PC-3 (cell line): ENCODE measurements around the gene GPATCH3. TPM values are rescaled to one million over a fixed set of nuclear protein-coding genes. Genes with fewer than 3 reads are reported as not detected.

ENCODE experiments used
- ATAC-seq: fragments of 200-7000 bp; cut with Tn5 transposase; 2 replicates; pipeline ENCODE4 v1.9.1; 2020; ENCODE audit warnings: mild to moderate bottlenecking, moderate library complexity
- BruUV-seq: library from RNA; stranded (reverse); fragments of 400-500 nt; replicated peaks from 2 replicates; lab custom pipeline; 2021; lab: Mats Ljungman, UMichigan
- CTCF ChIA-PET: fragments of 300-600 bp; sonication (Branson Sonifier 250); formaldehyde crosslinking; loops from one replicate; lab custom pipeline; 2022; ENCODE audit warnings: antibody characterized with exemption; lab: Charles Lee
- POLR2A ChIA-PET: fragments of 300-600 bp; sonication (Branson Sonifier 250); formaldehyde crosslinking; loops from one replicate; lab custom pipeline; 2022; ENCODE audit warnings: antibody characterized with exemption; ENCODE audit not compliant: unreplicated experiment; lab: Charles Lee
- DNase-seq: peaks from one replicate; pipeline ENCODE4 v3.0.0-alpha.2; 2015
- H2AFZ ChIP-seq: fragments of 300-600 bp; sonication (generic); 2 replicates; pipeline ENCODE4 v1.6.0; 2016; ENCODE audit warnings: antibody characterized with exemption, low read length
- H3F3A ChIP-seq: fragments of 300-600 bp; sonication (generic); one replicate; pipeline ENCODE4 v1.6.0; 2017; ENCODE audit warnings: antibody characterized with exemption, low read length, control low read depth, mild to moderate bottlenecking; ENCODE audit not compliant: unreplicated experiment
- H3K27ac ChIP-seq: fragments of 300-600 bp; sonication (generic); 2 replicates; pipeline ENCODE4 v1.5.1; 2016; ENCODE audit warnings: mild to moderate bottlenecking, low read length
- H3K27me3 ChIP-seq: fragments of 300-600 bp; sonication (generic); 2 replicates; pipeline ENCODE4 v1.6.1; 2016; ENCODE audit warnings: low read length, mixed read lengths
- H3K36me3 ChIP-seq: fragments of 300-600 bp; sonication (generic); 2 replicates; pipeline ENCODE4 v1.6.1; 2016; ENCODE audit warnings: low read depth, mixed run types, low read length, mixed read lengths
- H3K4me1 ChIP-seq: fragments of 300-600 bp; sonication (generic); 2 replicates; pipeline ENCODE4 v1.5.1; 2016; ENCODE audit warnings: low read length; ENCODE audit not compliant: insufficient read depth
- H3K4me2 ChIP-seq: fragments of 300-600 bp; sonication (generic); 2 replicates; pipeline ENCODE4 v1.6.0; 2016; ENCODE audit warnings: low read length
- H3K4me3 ChIP-seq: fragments of 300-600 bp; sonication (generic); 2 replicates; pipeline ENCODE4 v1.5.1; 2016; ENCODE audit warnings: mild to moderate bottlenecking, low read length, mixed read lengths
- H3K79me2 ChIP-seq: fragments of 300-600 bp; sonication (generic); 2 replicates; pipeline ENCODE4 v1.6.1; 2017; ENCODE audit warnings: low read length, mixed read lengths
- H3K9ac ChIP-seq: fragments of 300-600 bp; sonication (generic); 2 replicates; pipeline ENCODE4 v1.6.0; 2016; ENCODE audit warnings: mild to moderate bottlenecking, low read length
- H3K9me2 ChIP-seq: fragments of 300-600 bp; sonication (generic); replicated peaks from 2 replicates; pipeline ENCODE4 v1.6.1; 2016; ENCODE audit warnings: mixed run types, low read length, mixed read lengths
- H3K9me3 ChIP-seq: fragments of 300-600 bp; sonication (generic); 2 replicates; pipeline ENCODE4 v1.6.1; 2016; ENCODE audit warnings: low read length, mixed read lengths
- H4K20me1 ChIP-seq: fragments of 300-600 bp; sonication (generic); 2 replicates; pipeline ENCODE4 v1.6.1; 2016; ENCODE audit warnings: low read length, mixed read lengths
- EZH2 ChIP-seq: fragments of 300-600 bp; sonication (generic); IDR thresholded peaks from one replicate; pipeline ENCODE4 v1.6.1; 2017; ENCODE audit warnings: antibody characterized with exemption, mild to moderate bottlenecking, low read length; ENCODE audit not compliant: unreplicated experiment
- EZH2phosphoT487 ChIP-seq: fragments of 300-600 bp; sonication (generic); IDR thresholded peaks from 2 replicates; pipeline ENCODE4 v1.6.1; 2018; ENCODE audit warnings: mild to moderate bottlenecking, antibody characterized with exemption, low read length, borderline replicate concordance
- intact Hi-C: fragments of 100-400 bp; cut with micrococcal nuclease; formaldehyde crosslinking; loops from 2 replicates; pipeline ENCODE4 v1.9.0; 2023
- total RNA-seq: library from RNA; depleted of rRNA; stranded (reverse); fragments of >200 nt; gene quantifications from 2 replicates; pipeline ENCODE4 v1.2.3, GENCODE V29; 2014
- TF ChIP-seq, protein P1 (sequence below): fragments of 300-600 bp; sonication (generic); conservative IDR thresholded peaks from 2 replicates; pipeline ENCODE4 v1.5.1; 2017; ENCODE audit warnings: antibody characterized with exemption, low read depth, mild to moderate bottlenecking, low read length

Gene GPATCH3
- total RNA-seq, 1 experiment from 2014 or later, result 18.8 TPM

DNA sequence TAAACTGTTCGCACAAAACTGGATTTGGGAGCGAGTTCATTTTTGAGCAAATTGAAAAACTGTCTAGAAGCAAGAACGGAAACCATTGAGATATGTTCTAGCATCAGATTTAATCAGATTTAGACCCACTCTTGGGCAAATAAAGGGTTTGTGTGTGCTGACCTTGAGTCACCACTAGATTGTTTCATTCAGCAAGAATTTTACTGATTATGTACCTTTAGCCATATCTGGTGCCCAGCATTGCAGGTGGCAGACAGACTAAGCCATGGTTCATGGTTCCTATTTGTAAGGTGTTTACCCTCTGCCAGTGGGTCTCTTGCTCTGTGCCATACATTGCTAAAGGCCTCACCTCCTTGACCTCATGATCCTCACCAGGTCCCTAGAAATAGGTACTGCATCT, 22.6 kb upstream of the GPATCH3 start:
- H4K20me1 ChIP-seq, result peaks cover 14% of the 10 kb centered on the region; the same call in 1 of the 2 replicates
- H3K4me1 ChIP-seq, result peaks cover 30% of the 10 kb centered on the region
- H2AFZ ChIP-seq, result no peak overlapping the region
- DNase-seq (peak; percentile 75), ATAC-seq (peak; percentile 53)
- CTCF ChIA-PET, result no interaction called here
- POLR2A ChIA-PET, result no interaction called here
- no peaks in the 10 kb centered on the region for H3K9me3 ChIP-seq
- TF ChIP-seq EZH2phosphoT487 (no peak), EZH2 (no peak)
- TF ChIP-seq, protein P1, sequence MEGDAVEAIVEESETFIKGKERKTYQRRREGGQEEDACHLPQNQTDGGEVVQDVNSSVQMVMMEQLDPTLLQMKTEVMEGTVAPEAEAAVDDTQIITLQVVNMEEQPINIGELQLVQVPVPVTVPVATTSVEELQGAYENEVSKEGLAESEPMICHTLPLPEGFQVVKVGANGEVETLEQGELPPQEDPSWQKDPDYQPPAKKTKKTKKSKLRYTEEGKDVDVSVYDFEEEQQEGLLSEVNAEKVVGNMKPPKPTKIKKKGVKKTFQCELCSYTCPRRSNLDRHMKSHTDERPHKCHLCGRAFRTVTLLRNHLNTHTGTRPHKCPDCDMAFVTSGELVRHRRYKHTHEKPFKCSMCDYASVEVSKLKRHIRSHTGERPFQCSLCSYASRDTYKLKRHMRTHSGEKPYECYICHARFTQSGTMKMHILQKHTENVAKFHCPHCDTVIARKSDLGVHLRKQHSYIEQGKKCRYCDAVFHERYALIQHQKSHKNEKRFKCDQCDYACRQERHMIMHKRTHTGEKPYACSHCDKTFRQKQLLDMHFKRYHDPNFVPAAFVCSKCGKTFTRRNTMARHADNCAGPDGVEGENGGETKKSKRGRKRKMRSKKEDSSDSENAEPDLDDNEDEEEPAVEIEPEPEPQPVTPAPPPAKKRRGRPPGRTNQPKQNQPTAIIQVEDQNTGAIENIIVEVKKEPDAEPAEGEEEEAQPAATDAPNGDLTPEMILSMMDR, result no peak
- H3K4me2 ChIP-seq, result peak overlapping the region; percentile 87
- peak overlapping the region; percentile 93 for H3K9ac ChIP-seq
- H3F3A ChIP-seq, result peaks cover 4% of the 10 kb centered on the region
- peak overlapping the region; percentile 83 for H3K4me3 ChIP-seq
- intact Hi-C loops, result loop anchor here (2.0 kb wide), 1 partner anchor 68 kb away; no protein-coding TSS in a partner anchor
- H3K27ac ChIP-seq, result peak overlapping the region; percentile 67
- H3K79me2 ChIP-seq, result peaks cover 61% of the 10 kb centered on the region
- no peaks in the 10 kb centered on the region for H3K27me3 ChIP-seq
- no peaks in the 10 kb centered on the region for H3K9me2 ChIP-seq
- peaks cover 22% of the 10 kb centered on the region for H3K36me3 ChIP-seq
- BruUV-seq, result no TSS peak

DNA sequence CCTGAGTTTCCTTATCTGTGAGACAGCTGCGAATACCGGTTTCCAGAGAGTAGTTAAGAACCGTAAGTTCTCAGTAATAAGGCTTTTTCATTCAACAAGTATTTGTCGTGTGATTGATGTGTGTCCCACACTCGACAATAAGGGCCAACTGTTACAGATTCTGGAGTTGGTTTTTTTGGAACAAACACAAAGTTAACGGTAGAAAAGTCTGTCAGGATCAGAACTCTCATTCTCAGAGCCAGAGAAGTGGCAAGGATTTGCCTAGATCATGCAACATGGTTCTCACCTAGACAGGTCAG, 22.1 kb upstream of the GPATCH3 start:
- Histone ChIP-seq H3K4me2 (peak overlapping the region; percentile 87), H3K9me2 (no peaks in the 10 kb centered on the region), H3K27me3 (no peaks in the 10 kb centered on the region), H3F3A (no peaks in the 10 kb centered on the region), H3K27ac (peak overlapping the region; percentile 67), H3K36me3 (peaks cover 18% of the 10 kb centered on the region), H3K9me3 (no peaks in the 10 kb centered on the region), H3K79me2 (peaks cover 56% of the 10 kb centered on the region), H3K4me3 (peak overlapping the region; percentile 83), H4K20me1 (peaks cover 14% of the 10 kb centered on the region; the same call in 1 of the 2 replicates), H2AFZ (no peak overlapping the region), H3K9ac (peak overlapping the region; percentile 93), H3K4me1 (peaks cover 30% of the 10 kb centered on the region)
- POLR2A ChIA-PET, result no interaction called here
- intact Hi-C loops, result loop anchor here (2.0 kb wide), 1 partner anchor 68 kb away; no protein-coding TSS in a partner anchor
- CTCF ChIA-PET, result no interaction called here
- ATAC-seq, result no peak
- DNase-seq, result no peak
- TF ChIP-seq EZH2 (no peak), EZH2phosphoT487 (no peak)
- TF ChIP-seq, protein P1, result no peak
- TSS peak; percentile 68 for BruUV-seq

DNA sequence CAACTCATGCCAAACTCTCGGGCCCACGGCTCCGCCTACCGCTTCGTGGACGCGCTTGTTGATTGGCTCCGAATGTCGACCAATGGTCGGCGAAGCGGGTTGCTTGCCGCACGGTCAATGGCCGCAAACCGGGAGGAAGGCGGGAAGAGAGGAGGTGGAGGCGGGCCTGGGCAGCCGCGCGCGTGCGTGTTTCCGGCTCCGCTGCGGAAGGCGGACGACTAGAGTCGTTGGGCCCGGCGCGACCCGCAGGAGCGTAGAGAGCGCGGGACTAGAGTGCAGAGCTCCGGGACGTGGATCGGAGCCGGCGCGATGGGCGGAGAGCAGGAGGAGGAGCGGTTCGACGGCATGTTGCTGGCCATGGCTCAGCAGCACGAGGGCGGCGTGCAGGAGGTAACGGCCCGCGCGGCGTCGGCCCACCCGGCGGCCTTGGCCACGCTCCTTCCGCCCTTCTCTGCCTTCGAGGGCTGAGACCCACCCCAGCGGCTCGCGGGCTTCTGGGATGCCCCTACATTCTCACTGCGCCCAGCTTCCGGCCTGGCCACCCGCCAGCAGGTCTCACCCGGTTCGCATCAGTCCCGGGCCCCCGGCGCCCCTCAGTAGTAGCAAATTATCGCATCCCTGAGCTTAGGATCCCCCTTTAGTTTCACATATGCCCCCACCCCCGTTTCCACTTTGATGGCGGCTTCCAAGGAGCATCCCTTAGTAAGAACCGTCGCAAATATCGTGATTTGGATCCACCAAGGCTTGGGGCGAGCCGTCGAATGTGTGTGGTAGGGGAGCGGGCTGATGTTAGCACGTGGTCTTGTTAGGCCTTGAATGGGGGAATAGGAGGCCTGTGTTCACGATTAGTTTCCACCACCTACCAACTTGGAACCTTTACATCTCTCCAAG, 21.5 kb upstream of the GPATCH3 start, which contains the start of gene NUDC:
Gene NUDC (plus strand): TSS at position 204 of the 891 bp plus-strand sequence. CDS start 106 bp downstream, at position 310.
- POLR2A ChIA-PET, result no interaction called here
- no peaks in the 10 kb centered on the region for H3K9me2 ChIP-seq
- H2AFZ ChIP-seq, result peak within 1 kb of the TSS; percentile 87
- ATAC-seq (peak; percentile 92), DNase-seq (peak; percentile 98)
- intact Hi-C loops, result loop anchor here (2.0 kb wide), 2 partner anchors 15 to 69 kb away; no protein-coding TSS in a partner anchor
- H3K9ac ChIP-seq, result peak within 1 kb of the TSS; percentile 93
- TF ChIP-seq, protein P1, result no peak
- no peak for TF ChIP-seq EZH2
- no peak for TF ChIP-seq EZH2phosphoT487
- H3K9me3 ChIP-seq, result no peaks in the 10 kb centered on the region
- peak within 1 kb of the TSS; percentile 87 for H3K4me2 ChIP-seq
- CTCF ChIA-PET, result interaction anchor here (0.6 kb wide), 1 partner anchor 190 kb away, joined by 3 read pairs; no protein-coding TSS in a partner anchor
- no peaks in the 10 kb centered on the region for H3K27me3 ChIP-seq
- H4K20me1 ChIP-seq, result peaks cover 14% of the 10 kb centered on the region; the same call in 1 of the 2 replicates
- no peaks in the 10 kb centered on the region for H3F3A ChIP-seq
- peaks cover 30% of the 10 kb centered on the region for H3K4me1 ChIP-seq
- H3K4me3 ChIP-seq, result peak within 1 kb of the TSS; percentile 83
- H3K27ac ChIP-seq, result peak within 1 kb of the TSS; percentile 67
- H3K36me3 ChIP-seq, result peaks cover 15% of the 10 kb centered on the region
- H3K79me2 ChIP-seq, result peaks cover 50% of the 10 kb centered on the region
- BruUV-seq, result no TSS peak
